Nephron progenitor cell (in vitro differentiated cells): ENCODE results near the gene C22orf39.
A peak's percentile ranks its signal among the peaks of the same experiment; 100 is the strongest.

Experiments used
- DNase-seq: peaks from one replicate; pipeline ENCODE4 v3.0.0; 2021
- H3K27ac Mint-ChIP-seq: 2 replicates; pipeline ENCODE4 v1.8.0; 2021; ENCODE audit warnings: mild to moderate bottlenecking, moderate library complexity, mixed read lengths
- H3K27me3 Mint-ChIP-seq: 2 replicates; pipeline ENCODE4 v1.8.0; 2021; ENCODE audit warnings: mild to moderate bottlenecking, low read depth, mixed read lengths; ENCODE audit not compliant: poor library complexity
- H3K36me3 Mint-ChIP-seq: 2 replicates; pipeline ENCODE4 v1.8.0; 2021; ENCODE audit warnings: low read depth, mixed read lengths
- H3K4me1 Mint-ChIP-seq: 2 replicates; pipeline ENCODE4 v1.8.0; 2021; ENCODE audit warnings: mixed read lengths
- H3K4me3 Mint-ChIP-seq: 2 replicates; pipeline ENCODE4 v1.8.0; 2021; ENCODE audit warnings: mild to moderate bottlenecking, moderate library complexity, mixed read lengths
- H3K9me3 Mint-ChIP-seq: 2 replicates; pipeline ENCODE4 v1.8.0; 2021; ENCODE audit warnings: mild to moderate bottlenecking, moderate library complexity, mixed read lengths
- TF ChIP-seq, protein P1 (sequence below): fragments of 200-600 bp; sonication (generic); IDR thresholded peaks from 2 replicates; pipeline ENCODE4 v1.5.0; 2021; ENCODE audit warnings: antibody characterized with exemption

The C22orf39 gene

DNA sequence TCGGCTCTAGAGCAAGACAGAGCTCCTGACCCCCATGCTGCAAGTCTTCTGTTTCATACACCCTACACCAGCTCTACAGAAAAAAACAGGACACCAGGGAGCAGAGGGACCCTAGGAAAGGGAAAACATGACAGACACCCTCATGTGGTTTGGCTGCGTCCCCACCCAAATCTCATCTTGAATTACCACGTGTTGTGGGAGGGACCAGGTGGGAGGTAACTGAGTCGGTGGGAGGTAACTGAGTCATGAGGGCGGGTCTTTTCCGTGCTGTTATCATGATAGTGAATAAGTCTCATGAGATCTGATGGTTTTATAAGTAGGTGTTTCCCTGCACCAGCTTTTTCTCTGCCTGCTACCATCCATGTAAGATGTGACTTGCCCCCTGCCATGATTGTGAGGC is 6.6 kb upstream of the C22orf39 start:
- Mint-ChIP-seq H3K27ac (no peak overlapping the region), H3K27me3 (no peaks in the 10 kb centered on the region), H3K9me3 (no peaks in the 10 kb centered on the region), H3K4me3 (no peak overlapping the region), H3K4me1 (no peaks in the 10 kb centered on the region), H3K36me3 (peaks cover 56% of the 10 kb centered on the region)
- TF ChIP-seq, protein P1, sequence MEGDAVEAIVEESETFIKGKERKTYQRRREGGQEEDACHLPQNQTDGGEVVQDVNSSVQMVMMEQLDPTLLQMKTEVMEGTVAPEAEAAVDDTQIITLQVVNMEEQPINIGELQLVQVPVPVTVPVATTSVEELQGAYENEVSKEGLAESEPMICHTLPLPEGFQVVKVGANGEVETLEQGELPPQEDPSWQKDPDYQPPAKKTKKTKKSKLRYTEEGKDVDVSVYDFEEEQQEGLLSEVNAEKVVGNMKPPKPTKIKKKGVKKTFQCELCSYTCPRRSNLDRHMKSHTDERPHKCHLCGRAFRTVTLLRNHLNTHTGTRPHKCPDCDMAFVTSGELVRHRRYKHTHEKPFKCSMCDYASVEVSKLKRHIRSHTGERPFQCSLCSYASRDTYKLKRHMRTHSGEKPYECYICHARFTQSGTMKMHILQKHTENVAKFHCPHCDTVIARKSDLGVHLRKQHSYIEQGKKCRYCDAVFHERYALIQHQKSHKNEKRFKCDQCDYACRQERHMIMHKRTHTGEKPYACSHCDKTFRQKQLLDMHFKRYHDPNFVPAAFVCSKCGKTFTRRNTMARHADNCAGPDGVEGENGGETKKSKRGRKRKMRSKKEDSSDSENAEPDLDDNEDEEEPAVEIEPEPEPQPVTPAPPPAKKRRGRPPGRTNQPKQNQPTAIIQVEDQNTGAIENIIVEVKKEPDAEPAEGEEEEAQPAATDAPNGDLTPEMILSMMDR = no peak
- no peak for DNase-seq

DNA sequence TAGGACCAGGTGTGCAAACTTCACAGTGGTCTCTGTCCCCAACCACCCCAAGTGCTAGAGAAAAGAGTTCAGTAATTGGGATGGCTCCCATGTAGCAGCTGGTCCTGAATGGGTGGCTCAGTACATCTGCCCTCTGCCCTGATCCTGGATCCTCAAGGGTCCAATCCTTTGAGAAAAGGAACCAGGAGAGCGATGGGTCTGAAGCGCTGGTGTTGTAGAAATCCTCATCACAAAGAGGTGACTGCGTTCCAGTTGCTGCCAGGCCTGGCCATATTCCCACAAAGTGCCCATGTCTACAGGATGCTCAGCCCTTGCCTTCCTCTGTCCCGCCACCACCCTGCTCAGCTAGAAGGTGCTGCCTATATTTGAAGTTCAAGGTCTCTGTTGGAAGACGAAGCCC is 6.2 kb upstream of the C22orf39 start:
- no peaks in the 10 kb centered on the region for H3K9me3 Mint-ChIP-seq
- H3K27ac Mint-ChIP-seq = no peak overlapping the region
- H3K4me1 Mint-ChIP-seq = peaks cover 2% of the 10 kb centered on the region
- H3K4me3 Mint-ChIP-seq = no peak overlapping the region
- DNase-seq = no peak
- TF ChIP-seq, protein P1 = no peak
- peaks cover 56% of the 10 kb centered on the region for H3K36me3 Mint-ChIP-seq
- H3K27me3 Mint-ChIP-seq = no peaks in the 10 kb centered on the region

DNA sequence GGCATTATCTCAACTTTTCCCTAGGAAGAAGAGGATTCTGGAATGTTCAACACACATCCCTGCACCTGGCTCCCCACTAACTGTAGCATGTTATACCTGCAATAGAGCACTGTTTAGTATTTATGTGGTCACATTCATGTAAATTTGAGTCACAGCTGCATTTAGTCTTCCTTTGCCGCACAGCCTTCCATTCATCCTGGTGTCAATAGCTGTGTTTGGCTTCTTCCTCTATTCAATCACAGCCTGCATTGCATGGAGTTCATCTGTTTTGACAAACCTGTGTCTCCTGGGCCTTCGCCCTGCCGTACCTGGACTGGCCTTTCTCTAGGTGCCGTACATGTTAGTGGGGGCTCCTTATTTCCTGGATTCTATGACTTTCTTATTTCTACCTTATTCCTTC is 4.1 kb upstream of the C22orf39 start:
- Mint-ChIP-seq H3K36me3 (peaks cover 54% of the 10 kb centered on the region), H3K27me3 (no peaks in the 10 kb centered on the region), H3K4me1 (peaks cover 18% of the 10 kb centered on the region), H3K9me3 (no peaks in the 10 kb centered on the region), H3K27ac (no peak overlapping the region), H3K4me3 (no peak overlapping the region)
- DNase-seq = no peak
- TF ChIP-seq, protein P1 = no peak

DNA sequence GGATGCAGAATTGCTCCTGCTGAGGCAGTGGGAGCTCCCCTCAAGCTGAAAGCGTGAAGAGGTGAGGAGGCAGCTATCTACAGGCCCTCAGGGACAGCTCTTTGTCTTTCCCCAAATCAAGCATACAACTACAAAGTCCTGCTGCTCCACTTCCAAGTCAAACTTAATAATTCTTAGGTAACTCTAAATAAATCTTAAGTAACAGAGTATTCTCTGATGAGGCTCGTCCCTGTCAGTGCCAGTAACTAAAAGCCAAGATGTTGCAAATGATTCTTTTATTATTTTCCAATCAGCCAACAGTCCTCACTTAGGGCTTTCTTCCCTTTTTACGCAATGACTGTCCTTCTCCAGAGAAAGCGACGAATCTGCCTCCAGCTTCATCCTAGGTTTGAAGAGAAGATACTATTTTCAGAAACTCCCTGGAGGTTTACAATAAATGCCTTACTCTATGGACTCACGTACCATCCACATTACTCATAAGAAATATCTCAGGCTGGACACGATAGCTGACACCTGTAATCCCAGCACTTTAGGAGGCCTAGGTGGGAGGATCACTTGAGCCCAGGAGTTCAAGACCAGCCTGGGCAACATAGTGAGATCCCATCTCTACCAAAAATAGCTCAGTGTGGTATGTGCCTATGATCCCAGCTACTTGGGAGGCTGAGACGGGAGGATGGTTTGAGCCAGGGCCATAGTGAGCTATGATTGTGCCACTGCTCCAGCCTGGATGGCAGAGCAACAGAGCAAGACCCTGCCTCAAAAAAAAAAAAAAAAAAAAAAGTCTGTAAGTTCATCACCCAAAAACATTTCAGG is 3.1 kb upstream of the C22orf39 start:
- Mint-ChIP-seq H3K27ac (no peak overlapping the region), H3K4me1 (peaks cover 24% of the 10 kb centered on the region), H3K36me3 (peaks cover 53% of the 10 kb centered on the region), H3K4me3 (no peak overlapping the region), H3K9me3 (no peaks in the 10 kb centered on the region), H3K27me3 (no peaks in the 10 kb centered on the region)
- TF ChIP-seq, protein P1 = no peak
- no peak for DNase-seq

DNA sequence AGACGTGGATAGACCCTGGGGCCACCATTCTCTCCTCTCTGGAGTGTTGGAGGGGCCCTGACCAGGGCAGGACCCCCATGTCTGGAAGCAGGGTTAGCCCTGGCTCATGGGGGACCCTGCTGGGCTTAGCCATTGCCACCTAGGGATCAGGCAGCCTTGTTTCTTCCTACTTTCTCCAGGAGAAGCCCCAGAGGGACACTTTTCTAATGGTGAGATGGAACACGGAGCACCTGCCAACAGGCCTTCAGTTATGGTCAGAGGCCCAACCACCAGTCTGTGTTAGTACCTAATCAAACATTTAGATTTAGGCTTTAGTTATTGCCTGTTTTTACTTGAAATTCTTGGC is 1.9 kb upstream of the C22orf39 start:
- Mint-ChIP-seq H3K4me3 (peak overlapping the region; percentile 62), H3K27me3 (no peaks in the 10 kb centered on the region), H3K27ac (no peak overlapping the region), H3K9me3 (no peaks in the 10 kb centered on the region), H3K36me3 (peaks cover 47% of the 10 kb centered on the region), H3K4me1 (peaks cover 28% of the 10 kb centered on the region)
- DNase-seq = no peak
- TF ChIP-seq, protein P1 = no peak
